HG03045 (cell line): ENCODE data around the gene HGS.

ENCODE experiments used
- ATAC-seq: cut with Tn5 transposase; IDR thresholded peaks from one replicate; pipeline ENCODE4 v1.9.1; 2021; ENCODE audit warnings: mild to moderate bottlenecking, moderate library complexity; ENCODE audit not compliant: unreplicated experiment

Gene HGS

GRCh38 chr17:81683208-81683583 is 615 bp upstream of the HGS start:
- ATAC-seq, result no peak

- ATAC-seq, result no peak
These were observed 666 bp downstream of the HGS start for GRCh38 chr17:81684442-81684911.

GRCh38 chr17:81685108-81685507 is 1.3 kb downstream of the HGS start:
- ATAC-seq, result no peak

- no peak for ATAC-seq
These were observed 2.8 kb downstream of the HGS start for GRCh38 chr17:81686614-81687013.

- ATAC-seq, result no peak
These were observed 4.1 kb downstream of the HGS start for GRCh38 chr17:81687770-81688541.

GRCh38 chr17:81688616-81689015 is 4.8 kb downstream of the HGS start:
- ATAC-seq, result no peak

- ATAC-seq, result no peak
These were observed 6.3 kb downstream of the HGS start for GRCh38 chr17:81690066-81690465.

- no peak for ATAC-seq
These were observed 6.7 kb downstream of the HGS start for GRCh38 chr17:81690549-81690948.

- ATAC-seq, result no peak
These were observed 7.4 kb downstream of the HGS start for GRCh38 chr17:81691196-81691595.

GRCh38 chr17:81691608-81692007 is 7.8 kb downstream of the HGS start:
- no peak for ATAC-seq

GRCh38 chr17:81693509-81694210 is 9.8 kb downstream of the HGS start:
- ATAC-seq, result no peak

GRCh38 chr17:81694810-81695209 is 11.0 kb downstream of the HGS start:
- ATAC-seq, result no peak

- ATAC-seq, result no peak
These were observed 11.4 kb downstream of the HGS start for GRCh38 chr17:81695211-81695610.

GRCh38 chr17:81695801-81696200 is 12.0 kb downstream of the HGS start:
- no peak for ATAC-seq

- ATAC-seq, result no peak
These were observed 12.6 kb downstream of the HGS start for GRCh38 chr17:81696218-81696941.

GRCh38 chr17:81697261-81698044 is 13.6 kb downstream of the HGS start:
- ATAC-seq, result no peak

GRCh38 chr17:81700353-81701287 is 16.8 kb downstream of the HGS start:
- no peak for ATAC-seq

GRCh38 chr17:81701288-81702071 is 17.7 kb downstream of the HGS start:
- ATAC-seq, result no peak
